GM12801 (cell line): ENCODE measurements around the gene ARVCF.

Experiments
- TF ChIP-seq, protein P1 (sequence below): IDR thresholded peaks from one replicate; pipeline ENCODE4 v1.5.1; 2011; ENCODE audit warnings: control low read depth; ENCODE audit not compliant: insufficient read length; ENCODE audit errors: extremely low read depth

ARVCF gene

DNA sequence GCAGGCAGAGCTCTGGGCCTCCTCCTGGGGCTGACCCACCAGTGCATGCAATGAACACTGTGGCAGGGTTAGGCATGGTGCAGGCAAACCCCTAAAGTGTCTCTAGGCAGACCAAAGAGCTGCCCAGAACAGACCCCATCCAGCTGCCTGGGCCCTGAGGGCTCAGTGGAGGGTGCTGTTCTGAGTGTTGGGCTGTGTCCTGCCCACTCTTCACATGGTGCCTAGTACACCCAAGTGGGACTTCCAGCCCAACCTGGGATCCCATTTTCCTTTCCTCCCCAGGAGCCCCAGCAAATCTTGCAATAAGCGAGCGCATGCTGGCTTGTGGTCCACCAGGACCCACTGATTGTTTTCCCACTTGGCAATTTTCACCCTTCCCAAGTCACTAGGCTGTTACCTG lies 26.4 kb downstream of the ARVCF start:
- TF ChIP-seq, protein P1, sequence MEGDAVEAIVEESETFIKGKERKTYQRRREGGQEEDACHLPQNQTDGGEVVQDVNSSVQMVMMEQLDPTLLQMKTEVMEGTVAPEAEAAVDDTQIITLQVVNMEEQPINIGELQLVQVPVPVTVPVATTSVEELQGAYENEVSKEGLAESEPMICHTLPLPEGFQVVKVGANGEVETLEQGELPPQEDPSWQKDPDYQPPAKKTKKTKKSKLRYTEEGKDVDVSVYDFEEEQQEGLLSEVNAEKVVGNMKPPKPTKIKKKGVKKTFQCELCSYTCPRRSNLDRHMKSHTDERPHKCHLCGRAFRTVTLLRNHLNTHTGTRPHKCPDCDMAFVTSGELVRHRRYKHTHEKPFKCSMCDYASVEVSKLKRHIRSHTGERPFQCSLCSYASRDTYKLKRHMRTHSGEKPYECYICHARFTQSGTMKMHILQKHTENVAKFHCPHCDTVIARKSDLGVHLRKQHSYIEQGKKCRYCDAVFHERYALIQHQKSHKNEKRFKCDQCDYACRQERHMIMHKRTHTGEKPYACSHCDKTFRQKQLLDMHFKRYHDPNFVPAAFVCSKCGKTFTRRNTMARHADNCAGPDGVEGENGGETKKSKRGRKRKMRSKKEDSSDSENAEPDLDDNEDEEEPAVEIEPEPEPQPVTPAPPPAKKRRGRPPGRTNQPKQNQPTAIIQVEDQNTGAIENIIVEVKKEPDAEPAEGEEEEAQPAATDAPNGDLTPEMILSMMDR = no peak

DNA sequence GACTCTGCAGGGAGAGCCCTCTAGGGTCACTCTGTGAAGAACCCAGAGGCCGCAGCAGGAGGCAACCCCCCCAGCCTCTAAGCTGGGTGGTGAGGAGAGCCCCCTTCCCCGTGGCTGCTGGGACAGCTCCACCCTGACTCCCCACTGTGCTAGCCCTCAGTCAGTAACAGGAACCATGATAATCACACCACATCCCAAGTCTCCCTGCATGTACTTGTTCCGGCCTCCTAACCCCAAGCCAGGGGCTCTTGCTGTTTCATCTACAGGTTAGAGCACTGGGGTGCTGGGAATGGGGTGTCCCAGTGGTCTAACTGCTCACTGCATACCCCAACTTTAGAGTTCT lies 26.9 kb downstream of the ARVCF start:
- TF ChIP-seq, protein P1 = no peak

DNA sequence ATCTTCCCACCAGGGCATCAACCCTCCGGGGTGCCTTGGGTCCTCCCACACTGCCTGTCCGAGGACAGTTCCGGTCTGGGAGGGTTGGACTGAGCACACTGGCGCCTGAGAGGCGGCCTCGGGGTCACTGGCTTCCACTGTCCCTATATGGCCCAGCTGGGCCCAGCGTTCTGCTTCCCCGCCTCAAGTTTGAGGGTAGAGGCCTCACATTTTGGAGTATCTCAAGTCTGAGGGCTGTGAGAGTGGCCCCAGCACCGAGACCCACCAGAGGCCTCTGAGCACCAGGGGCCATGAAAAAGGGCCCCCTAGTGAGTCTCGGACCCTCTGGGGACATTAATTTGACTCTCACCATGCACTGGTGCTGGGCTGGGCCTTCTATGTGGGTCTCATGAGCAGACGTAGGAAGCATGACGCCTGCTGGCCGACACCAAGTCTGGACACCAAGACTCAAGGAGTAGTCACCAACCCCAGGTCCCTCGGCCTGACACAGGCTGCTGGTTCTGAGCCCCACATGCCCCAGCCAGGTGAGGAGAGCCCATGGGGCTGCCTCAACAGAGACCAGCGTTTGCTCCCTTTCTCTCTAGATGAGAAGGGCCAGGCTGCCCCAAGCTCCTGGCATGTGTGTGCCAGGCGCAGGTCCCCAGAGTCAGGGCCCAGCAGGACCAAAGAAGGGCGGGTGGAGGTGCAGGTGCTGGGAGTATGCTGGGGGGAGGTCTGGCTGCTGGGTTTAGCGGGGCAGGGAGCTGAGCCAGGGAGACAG lies 27.5 kb downstream of the ARVCF start:
- TF ChIP-seq, protein P1 = no peak

DNA sequence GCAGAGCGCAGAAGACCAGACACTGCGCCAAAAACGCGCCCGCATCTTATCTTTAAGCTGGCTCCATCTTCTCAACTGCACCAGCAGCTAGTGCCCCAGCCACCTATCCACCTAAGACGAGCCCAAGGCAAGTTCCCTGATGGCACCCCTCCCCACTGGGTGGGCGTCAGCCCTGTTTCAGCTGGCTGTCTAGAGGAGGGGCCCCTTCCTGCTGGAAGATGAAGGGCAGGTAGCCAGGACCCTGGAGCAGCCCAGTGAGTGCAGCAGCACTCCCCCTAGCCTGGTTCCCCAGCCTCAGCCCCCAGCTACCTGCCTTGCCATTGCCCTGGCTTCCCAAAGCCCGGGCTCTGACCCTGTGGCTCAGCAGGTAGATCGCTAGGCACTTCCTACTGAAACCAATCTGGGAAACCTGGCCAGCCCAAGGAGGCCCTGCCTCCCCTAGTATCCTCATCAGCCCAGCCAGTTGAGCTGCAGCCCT lies 28.3 kb downstream of the ARVCF start:
- TF ChIP-seq, protein P1 = no peak

DNA sequence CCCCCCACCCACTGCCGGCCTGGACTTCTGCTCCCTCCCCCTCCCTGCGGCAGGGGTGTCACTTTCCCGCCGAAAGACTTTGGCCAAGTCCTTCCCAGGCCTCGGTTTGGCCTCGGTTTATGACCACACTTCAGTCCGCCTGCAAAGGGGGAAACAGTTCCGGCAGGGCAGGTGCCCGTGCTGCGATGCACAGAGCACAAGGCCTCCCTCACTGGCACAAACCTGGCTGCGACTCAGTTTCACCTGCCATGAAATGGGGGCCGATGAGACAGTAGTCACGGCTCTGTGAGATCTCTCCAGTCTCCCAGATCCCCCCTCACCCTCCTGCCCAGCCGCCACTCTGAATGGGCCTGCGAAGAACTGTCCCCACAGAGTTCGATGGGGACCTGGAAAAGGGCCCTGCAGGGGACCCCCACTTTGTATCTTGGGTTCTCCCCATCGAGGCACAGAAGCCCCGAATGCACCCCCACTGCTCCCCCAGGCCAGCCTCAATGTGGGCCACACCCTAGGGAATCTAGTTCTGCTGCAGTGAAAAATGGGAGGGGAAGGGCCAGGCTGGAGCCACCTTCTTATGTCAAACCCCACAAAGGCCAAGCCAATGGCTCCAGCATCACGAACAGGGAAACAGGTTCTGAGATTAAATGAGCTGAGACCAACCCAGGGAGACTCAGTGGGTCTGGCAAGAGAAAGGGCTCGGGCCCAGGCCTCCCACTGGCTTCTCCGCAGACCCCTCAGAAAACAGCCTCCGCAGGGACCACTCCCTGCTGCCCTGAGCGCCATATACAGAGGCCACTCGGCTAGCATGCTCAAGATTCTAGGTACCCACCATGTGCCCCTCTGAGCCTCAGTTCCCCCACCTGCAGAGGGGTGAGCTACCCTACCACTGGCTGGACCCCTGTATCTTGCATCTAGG lies 29.0 kb downstream of the ARVCF start:
- TF ChIP-seq, protein P1 = no peak

DNA sequence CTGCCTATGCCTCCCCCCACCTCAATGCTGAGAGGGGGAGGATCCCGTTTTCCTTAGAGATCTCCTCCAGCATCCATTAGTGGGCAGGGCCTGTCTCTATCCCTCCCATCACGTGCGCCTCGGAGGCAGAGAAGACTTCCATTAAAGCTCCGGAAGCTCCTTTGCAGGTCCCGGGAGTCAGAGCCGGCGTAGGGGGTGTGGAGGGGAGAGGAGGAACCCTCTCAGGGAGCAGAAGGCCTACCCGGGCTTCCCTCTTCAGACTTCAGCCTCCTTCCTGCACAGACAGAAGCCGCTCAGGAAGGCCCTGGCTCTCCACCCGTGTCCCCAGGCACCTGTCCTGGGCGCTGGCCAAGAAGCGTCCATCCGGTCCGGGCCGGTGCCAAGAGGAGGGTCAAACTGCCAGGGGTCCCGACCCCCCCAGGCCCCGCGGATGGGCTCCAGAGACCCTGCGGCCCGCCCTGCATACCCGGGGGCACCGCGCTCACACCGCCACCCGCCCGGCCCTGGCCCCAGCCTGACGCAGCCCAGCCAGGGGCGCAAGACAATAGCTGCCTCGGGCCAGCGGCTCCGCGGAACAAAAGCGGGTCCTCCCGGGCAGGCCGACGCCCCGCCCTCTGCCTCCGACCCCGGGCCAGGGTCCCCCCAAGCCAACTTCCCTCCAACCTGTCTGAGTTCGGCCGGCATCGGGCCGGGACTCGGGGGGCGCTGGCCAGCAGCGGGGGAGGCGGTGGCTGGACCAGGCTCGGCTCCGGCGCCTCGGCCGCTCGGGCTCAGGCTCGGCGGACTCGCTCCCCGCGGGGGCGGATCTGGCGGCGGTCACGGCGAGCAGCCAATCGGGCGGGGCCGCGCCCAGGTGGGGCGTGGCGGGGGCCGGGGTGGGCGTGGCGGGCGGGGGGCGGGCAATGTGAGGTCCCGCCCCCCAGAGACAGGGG lies 29.9 kb downstream of the ARVCF start:
- TF ChIP-seq, protein P1 = no peak
